CD4-positive, alpha-beta T cell treated with Interleukin-12 subunit alpha and Interleukin-12 subunit beta, for 1 hour (primary cell): ENCODE data around the gene APOL4.
"Not testable (repeated sequence)": the region's sequence is repeated elsewhere in the genome, so short reads cannot be mapped to it uniquely, and the experiment has no call there.

Experiments
- DNase-seq: peaks from one replicate; pipeline ENCODE4 v3.0.0-alpha.2; 2020

Gene APOL4

GRCh38 chr22:36204632-36205015 is 3.0 kb upstream of the APOL4 start:
- no peak for DNase-seq

DNA sequence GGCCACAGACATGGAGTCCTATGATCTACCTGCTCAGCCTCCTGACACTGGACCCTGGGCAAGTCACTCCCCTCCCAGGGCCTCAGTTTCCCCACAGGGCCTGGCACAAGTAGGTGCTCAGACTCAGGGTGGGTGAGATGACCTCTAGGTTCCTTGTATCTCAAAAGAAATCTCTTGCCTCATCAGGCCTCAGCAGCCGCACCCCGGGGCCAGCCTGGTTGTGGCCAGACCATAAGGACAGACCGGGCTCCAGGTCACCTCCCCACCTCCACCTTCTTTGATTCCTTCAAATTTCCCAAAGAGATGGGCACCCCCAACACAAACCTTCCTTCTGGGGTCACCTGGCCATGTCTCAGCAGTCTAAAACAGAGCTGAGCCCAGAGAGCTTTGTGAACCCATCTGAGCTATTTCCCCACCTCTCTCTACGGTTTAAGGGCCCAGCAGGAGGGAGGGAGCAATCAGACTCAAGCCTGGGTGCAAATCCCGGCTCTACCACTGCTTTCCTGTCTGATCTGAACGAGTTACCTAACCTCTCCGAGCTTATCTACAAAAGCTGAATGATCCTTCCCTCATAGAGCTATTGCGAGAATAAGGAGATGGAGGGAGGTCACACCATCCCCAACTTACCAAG is 2.5 kb upstream of the APOL4 start:
- no peak for DNase-seq

DNA sequence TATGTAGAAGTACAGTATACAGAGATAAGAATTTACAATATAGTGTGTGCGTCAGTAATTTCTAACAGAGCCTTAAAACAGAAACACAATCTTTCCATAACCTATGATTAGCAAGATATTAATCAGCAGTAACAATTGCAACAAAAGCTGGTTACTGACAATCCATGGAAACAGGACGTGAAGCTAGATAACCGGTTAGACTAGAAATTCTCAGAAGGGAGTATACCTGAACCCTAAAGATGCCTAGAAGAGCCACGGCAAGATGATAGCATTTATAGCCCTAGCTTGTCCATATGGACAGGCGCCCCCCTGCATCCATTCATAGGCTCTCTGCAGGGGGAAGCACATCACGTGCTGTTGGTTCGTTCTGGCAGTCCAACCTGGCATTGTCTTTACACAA is 1.8 kb upstream of the APOL4 start:
- not testable (repeated sequence) for DNase-seq

DNA sequence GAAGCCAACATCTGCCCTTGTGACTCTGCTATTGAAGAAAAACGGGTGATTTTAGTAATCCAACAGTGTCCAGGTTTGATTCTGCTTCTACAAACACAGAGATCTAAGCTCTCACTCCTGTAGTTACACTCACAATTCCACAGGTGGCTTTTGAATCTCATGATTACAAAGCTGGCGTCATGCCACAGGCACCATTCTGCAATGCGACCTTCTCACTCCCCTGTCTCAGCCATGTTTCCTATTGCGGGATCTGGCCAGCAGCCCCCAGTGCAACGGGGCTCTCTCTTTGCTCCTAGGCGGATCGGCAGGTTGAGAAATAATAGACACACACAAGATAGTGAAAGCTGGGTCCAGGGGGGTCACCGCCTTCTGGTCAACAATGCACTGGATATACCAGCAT is 1.3 kb upstream of the APOL4 start:
- DNase-seq = not testable (repeated sequence)

DNA sequence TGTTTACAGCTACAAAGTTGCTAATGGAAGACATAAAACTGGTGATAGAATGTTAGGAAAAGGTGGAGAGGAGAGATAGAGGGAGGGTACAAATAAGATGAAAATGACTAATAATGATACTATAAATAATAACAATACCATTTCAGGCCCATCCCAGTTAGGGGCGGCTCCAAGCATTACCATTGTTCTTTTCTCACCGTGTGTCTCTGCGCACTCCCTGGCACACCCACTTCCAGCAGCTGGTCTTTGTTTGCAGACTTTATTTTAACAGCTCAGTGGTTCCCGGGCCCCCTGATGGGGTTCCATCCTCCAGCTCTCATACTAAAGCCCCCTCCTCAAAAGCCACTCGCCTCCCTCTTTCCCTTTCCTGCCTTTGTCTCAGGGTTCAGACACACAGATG is 584 bp downstream of the APOL4 start:
- DNase-seq = not testable (repeated sequence)

DNA sequence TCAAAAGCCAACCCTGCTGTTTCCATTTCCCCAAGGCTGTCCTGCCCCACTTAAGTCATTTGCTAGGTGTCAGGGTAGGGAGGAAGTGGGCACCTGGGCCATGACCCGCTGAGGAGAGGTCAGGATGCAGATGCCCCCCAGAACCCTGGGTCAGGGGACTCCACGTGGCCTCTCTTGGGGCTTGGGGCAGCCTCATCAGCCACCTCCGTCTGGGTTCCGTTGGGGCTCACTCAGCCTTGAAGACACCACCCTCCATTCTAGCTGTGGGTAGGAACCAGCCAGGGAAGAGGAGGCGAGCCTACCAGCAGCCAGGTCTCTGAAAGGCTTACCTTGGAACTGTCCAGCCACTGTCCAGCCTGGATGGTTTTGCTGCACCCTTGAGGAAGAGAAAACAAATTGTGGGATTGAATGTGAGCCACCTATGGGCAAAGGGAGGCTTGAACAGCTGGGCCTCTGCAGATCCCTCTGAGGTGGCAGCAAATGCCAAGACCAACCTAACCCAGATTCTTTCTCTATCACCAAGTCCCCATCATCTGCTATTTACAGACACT is 2.5 kb downstream of the APOL4 start:
- DNase-seq = no peak

GRCh38 chr22:36198536-36198935 is 3.1 kb downstream of the APOL4 start:
- no peak for DNase-seq

- DNase-seq = no peak
These were observed 4.0 kb downstream of the APOL4 start for GRCh38 chr22:36197514-36198146.

GRCh38 chr22:36197065-36197440 is 4.6 kb downstream of the APOL4 start:
- no peak for DNase-seq

GRCh38 chr22:36196254-36197064 is 5.2 kb downstream of the APOL4 start:
- no peak for DNase-seq

- peak; percentile 55 for DNase-seq
These were observed 6.6 kb downstream of the APOL4 start for GRCh38 chr22:36194971-36195370.

DNA sequence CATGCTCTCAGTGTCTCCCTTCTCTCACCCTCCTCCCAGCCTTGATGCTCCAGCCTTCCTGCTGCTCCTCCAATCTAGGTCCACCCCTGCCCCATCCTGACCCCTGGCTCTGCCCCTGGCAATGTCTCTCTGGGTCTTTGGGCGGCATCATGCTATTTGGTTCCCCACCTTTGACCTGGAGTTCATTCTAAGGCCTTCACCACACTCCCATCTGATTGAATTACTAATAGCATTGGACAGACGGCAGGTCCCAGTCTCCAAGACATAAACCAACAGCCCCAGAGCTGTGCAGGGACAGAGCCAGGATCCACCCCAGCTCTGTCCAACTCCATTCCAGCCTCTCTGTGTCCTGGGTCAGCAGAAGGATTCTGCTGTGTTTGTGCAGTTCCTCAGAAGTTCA is 7.2 kb downstream of the APOL4 start:
- DNase-seq = no peak

GRCh38 chr22:36193577-36193976 is 8.0 kb downstream of the APOL4 start:
- DNase-seq = no peak

DNA sequence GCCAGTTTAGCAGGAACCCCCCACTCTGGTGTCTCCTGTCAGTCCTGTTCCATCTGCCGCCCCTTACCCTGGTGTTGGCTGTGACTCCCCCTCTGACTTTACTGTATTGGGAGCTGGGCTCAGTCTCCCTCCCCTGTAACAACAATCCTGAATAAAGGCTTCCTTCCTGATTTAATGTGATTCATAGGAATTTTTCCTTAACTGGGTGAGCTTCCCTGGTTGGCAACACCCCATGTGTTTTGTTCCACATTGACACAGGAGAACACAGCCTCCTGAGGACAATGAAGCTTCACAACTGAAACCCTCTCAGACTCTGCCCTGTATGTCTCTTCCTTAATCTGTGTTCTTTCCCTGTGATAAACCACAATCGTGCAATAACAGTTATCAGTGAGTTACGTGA is 8.4 kb downstream of the APOL4 start:
- no peak for DNase-seq

DNA sequence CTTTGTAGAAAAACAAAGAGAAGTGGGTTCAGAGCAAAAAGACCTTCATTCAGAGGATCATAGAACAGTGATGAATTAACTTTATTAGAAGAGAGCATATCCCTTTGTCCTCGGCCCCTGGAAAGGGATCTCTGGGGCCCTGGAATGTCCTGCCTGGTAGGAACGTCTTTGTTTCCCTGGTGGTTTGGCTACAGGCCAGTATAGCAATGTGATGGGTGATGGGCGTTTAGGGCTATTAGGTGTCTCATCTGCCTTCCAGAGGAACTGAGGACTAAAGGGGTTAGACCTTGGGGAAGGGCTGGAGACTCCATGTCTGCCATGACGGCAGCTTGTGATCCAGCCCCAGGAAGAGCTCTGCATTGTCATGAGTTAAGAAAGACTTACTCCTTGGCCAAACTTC is 9.1 kb downstream of the APOL4 start:
- no peak for DNase-seq

GRCh38 chr22:36191106-36191836 is 10.3 kb downstream of the APOL4 start:
- DNase-seq = no peak

DNA sequence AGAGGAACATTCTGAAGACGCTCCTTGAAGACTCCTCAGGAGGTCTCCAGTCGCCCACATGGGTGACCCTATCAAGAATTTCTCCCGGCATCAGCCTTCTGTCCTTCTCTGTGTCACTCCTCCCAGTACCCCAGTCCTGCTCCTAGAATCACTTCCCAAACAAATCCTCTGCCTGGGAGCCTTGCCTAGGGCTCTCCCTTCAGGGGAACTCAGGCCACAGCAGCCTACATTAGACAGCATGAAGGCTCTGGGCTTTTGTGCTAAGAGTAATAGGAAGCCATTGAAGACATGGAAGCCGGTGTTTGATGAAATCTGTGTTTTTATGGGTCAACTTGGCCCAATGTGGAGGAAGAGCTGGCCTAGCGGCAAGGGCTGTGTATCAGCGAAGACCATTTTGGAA is 13.7 kb downstream of the APOL4 start:
- DNase-seq = not testable (repeated sequence)

DNA sequence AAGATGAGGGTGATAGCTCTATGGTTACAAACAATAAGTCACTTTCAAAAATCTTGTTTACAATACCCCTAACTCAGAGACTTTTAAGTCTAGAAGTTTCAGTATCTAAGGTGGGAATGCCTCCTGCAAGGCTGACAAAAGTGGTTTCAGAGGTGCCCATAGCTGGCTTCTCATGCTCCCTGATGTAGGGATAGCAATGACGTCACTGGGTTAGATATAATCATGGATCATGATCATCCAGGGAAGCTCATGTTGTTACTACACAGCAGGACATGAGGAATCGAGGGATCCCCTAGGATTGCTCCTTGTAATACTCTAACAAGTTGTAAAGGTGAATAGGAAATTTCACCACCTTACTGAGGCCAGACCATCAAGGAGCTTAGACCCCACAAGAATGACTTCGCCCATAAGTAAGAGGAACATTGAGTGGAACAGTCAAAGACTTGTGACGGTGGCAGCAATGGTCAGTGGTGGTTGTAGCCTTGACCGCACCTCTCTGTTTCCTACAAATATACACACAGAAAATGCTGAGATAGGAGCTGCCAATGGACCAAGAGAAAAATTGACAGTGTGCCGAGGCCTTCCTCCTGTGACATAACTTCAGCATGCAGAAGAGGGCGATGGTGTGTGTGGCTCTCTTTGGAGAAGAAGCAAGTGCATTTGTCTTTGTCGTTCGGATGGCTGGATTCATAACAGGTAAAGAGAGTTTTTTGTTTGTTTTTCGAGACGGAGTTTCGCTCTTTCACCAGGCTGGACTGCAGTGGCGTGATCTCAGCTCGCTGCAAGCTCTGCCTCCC is 15.6 kb downstream of the APOL4 start:
- DNase-seq = no peak

GRCh38 chr22:36184433-36185025 is 17.1 kb downstream of the APOL4 start:
- DNase-seq = no peak

- no peak for DNase-seq
These were observed 18.2 kb downstream of the APOL4 start for GRCh38 chr22:36183446-36183845.

DNA sequence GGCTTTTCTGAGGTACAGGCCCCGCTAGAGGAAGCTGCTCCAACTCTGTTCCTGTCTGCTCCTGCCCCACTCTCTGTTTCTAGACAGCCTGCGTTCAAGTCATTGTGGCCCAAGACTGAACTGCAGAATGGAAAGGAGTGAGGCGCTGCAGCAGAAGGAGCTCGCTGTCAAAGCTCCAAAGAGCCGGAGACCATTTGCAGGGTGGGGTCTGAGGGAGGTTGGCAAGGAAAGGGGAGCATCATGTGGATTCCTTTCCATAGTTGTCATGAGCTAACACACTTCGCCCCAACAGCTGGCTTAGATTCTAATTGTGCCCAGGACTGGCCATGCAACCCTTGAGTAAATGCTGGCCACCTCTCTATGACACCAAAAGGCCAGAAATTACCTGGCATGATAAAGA is 18.8 kb downstream of the APOL4 start:
- no peak for DNase-seq

DNA sequence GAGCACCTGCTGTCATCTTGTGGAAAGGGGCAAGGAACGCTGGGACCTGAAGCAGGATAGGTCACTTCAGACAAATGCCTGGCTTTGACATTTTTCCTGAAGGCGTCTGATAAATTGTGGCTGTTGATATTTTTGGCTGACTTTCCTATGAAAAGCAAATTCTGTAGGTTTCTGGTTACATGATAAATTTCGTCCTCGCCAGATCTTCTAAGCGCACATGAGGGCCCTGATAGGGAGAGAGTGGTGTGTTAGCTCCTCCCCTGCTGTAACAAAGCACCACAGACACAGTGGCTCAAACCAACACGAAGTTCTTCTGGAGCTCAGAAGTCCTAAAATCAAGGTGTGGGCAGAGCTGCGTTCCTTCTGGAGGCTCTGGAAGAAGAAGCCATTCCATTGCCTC is 19.6 kb downstream of the APOL4 start:
- no peak for DNase-seq
